ENCODE data around the gene XXYLT1. TPM values are rescaled to one million over a fixed set of nuclear protein-coding genes. Genes with fewer than 3 reads are reported as not detected.

Gene XXYLT1, protein sequence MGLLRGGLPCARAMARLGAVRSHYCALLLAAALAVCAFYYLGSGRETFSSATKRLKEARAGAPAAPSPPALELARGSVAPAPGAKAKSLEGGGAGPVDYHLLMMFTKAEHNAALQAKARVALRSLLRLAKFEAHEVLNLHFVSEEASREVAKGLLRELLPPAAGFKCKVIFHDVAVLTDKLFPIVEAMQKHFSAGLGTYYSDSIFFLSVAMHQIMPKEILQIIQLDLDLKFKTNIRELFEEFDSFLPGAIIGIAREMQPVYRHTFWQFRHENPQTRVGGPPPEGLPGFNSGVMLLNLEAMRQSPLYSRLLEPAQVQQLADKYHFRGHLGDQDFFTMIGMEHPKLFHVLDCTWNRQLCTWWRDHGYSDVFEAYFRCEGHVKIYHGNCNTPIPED
- 10 to 100 TPM; 10.0 to 10.7 (median 10.2) TPM for total RNA-seq
- long read RNA-seq, donor 1, transcript XXYLT1-201 (4 exons, 2,727 nt): major isoform, 16 of 26 reads
- long read RNA-seq, donor 1, partial matches to known transcripts: 1 of 26 reads
- long read RNA-seq, donor 1, other reads (novel, unspliced or antisense): 6 of 26 reads
- long read RNA-seq, donor 2, transcript XXYLT1-201 (4 exons, 2,727 nt): major isoform, 5 of 5 reads
- long read RNA-seq, donor 2, partial matches to known transcripts: 0 of 5 reads
- long read RNA-seq, donor 2, other reads (novel, unspliced or antisense): 0 of 5 reads

DNA sequence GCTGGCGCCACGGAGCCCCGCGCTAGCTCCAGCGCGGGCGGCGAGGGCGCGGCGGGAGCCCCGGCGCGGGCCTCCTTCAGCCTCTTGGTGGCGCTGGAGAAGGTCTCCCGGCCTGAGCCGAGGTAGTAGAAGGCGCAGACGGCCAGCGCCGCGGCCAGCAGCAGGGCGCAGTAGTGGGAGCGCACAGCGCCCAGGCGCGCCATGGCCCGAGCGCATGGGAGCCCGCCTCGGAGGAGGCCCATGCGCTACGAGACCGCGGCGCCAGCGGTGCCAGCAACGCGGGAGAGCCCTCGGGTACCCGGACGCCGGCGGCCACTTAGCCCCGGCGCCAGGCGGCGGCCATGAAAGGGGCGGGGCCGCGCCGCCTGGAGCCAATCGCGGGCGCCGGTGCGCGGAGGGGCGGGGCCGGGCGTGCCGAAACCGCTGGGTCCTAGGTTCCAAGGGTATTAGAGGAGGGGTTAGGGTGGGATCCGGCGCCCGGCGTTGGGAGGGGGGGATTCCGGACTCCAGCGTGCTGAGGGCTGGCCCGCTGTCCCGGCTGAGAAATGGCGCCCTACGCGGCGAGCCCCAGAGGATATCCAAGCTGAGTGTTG lies at the start of gene XXYLT1:
TSS of gene XXYLT1 (minus strand) at position 343 of the 593 bp plus-strand sequence. CDS start at position 242, 101 bp downstream.
- Histone ChIP-seq H3K4me1 (ENCODE audit: low read depth) (peaks cover 27% of the 10 kb centered on the region), H3K9me3 (no peaks in the 10 kb centered on the region), H3K36me3 (ENCODE audit: low read depth) (no peaks in the 10 kb centered on the region), H3K4me3 (peak within 1 kb of the TSS; percentile 61)
- intact Hi-C loops (cut with DNase I, micrococcal nuclease): loop anchor here (5.0 to 10.0 kb wide), 2 partner anchors 251 to 254 kb away; no protein-coding TSS in a partner anchor
- peak; percentile 93 to 95 (median 94) for DNase-seq
- ATAC-seq: peak; percentile 94
- TF ChIP-seq, protein P1, sequence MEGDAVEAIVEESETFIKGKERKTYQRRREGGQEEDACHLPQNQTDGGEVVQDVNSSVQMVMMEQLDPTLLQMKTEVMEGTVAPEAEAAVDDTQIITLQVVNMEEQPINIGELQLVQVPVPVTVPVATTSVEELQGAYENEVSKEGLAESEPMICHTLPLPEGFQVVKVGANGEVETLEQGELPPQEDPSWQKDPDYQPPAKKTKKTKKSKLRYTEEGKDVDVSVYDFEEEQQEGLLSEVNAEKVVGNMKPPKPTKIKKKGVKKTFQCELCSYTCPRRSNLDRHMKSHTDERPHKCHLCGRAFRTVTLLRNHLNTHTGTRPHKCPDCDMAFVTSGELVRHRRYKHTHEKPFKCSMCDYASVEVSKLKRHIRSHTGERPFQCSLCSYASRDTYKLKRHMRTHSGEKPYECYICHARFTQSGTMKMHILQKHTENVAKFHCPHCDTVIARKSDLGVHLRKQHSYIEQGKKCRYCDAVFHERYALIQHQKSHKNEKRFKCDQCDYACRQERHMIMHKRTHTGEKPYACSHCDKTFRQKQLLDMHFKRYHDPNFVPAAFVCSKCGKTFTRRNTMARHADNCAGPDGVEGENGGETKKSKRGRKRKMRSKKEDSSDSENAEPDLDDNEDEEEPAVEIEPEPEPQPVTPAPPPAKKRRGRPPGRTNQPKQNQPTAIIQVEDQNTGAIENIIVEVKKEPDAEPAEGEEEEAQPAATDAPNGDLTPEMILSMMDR (IDR thresholded peaks at IDR 0.05): peak; percentile 67

DNA sequence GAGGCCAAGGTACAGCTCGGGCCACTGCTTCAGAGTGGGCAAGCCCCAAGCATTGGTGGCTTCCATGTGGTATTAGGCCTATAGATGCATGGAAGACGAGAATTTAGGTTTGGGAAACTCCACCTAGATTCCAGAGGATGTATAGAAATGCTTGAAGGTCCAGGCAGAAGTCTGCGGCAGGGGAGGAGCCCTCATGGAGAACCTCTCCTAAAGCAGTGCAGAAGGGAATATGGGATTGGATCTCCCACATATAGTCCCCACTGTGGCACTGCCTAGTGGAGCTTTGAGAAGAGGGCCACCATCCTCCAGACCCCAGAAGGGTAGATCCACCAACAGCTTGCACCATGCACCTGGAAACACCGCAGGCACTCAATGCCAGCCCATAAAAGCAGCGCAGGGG lies 48.1 kb upstream of the XXYLT1 start:
- Histone ChIP-seq H3K4me3 (no peak overlapping the region), H3K9me3 (peaks cover 6% of the 10 kb centered on the region), H3K36me3 (ENCODE audit: low read depth) (no peaks in the 10 kb centered on the region), H3K4me1 (ENCODE audit: low read depth) (no peaks in the 10 kb centered on the region)
- TF ChIP-seq, protein P1 (IDR thresholded peaks at IDR 0.05): no peak
- intact Hi-C loops (cut with DNase I, micrococcal nuclease): no loop called here
- no peak for DNase-seq
- ATAC-seq: no peak

DNA sequence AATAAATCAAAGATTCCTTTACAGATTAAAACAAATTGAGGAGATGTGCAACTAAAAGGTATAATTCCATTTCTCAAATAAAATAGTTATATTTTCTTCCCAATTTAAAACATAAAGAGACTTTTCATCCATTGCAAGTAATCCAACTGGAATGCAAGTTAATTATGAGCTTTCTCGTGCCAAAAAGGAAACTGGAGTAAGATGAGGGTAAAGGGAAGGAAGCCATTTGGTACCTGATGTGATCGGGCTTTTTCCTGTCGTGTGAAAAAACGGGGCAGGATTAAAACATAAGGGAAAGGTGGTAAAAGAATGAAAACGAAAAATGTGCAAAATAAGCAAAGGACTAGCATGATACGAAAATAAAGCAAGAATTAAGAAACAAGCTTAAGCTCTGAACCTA lies 41.8 kb upstream of the XXYLT1 start:
- H3K9me3 ChIP-seq: no peaks in the 10 kb centered on the region
- TF ChIP-seq, protein P1 (IDR thresholded peaks at IDR 0.05): no peak
- H3K4me1 ChIP-seq (ENCODE audit: low read depth): no peaks in the 10 kb centered on the region

DNA sequence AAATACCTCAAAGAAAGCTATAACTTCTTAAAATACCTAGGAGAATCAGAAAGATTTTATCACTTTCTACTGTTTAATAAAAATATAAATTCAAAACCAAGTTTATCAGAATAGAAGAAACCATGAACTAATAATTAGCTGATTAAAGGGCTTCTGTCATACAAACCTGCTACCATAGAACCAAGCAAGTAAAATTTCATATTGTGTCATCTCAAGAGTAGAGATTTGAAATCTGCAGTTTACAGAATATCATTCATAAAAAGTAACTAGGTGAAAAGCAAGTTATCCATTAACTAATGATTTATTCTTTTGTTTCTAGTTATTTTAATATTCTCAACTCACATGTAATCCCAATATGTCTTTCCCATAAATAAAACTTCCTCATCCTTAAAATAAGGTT lies 36.8 kb upstream of the XXYLT1 start:
- no peak overlapping the region for H3K4me3 ChIP-seq
- ATAC-seq: no peak
- TF ChIP-seq, protein P1 (IDR thresholded peaks at IDR 0.05): no peak
- H3K9me3 ChIP-seq: no peaks in the 10 kb centered on the region
- H3K36me3 ChIP-seq (ENCODE audit: low read depth): no peaks in the 10 kb centered on the region
- DNase-seq: no peak
- intact Hi-C loops (cut with DNase I, micrococcal nuclease): no loop called here
- no peaks in the 10 kb centered on the region for H3K4me1 ChIP-seq (ENCODE audit: low read depth)

More for the DNA sequence above, 41.8 kb upstream of the XXYLT1 start:
- Histone ChIP-seq H3K4me3 (no peak overlapping the region), H3K36me3 (ENCODE audit: low read depth) (no peaks in the 10 kb centered on the region)
- DNase-seq (no peak), ATAC-seq (no peak)
- intact Hi-C loops (cut with DNase I, micrococcal nuclease): no loop called here

DNA sequence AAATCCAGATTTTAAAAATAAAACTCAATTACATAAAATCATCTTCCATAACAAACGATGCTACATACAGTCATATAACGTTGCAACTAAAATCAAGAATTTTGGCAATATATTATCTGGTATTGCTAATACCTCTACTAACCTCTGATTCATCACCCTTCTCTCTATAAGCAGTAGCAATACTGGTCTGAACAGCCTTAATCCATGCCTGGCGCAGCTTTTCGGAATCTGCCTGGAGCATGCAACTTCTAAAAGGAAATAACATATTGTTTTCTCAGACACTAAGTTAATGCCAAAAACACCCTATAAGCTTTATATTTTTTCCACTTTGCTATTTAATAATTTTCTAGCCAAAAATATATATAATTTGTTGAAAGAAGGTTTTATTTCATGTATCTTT lies 35.4 kb upstream of the XXYLT1 start:
- H3K4me1 ChIP-seq (ENCODE audit: low read depth): no peaks in the 10 kb centered on the region
- intact Hi-C loops (cut with DNase I, micrococcal nuclease): no loop called here
- ATAC-seq (no peak), DNase-seq (no peak)
- TF ChIP-seq, protein P1 (IDR thresholded peaks at IDR 0.05): no peak
- H3K4me3 ChIP-seq: no peak overlapping the region
- no peaks in the 10 kb centered on the region for H3K9me3 ChIP-seq
- H3K36me3 ChIP-seq (ENCODE audit: low read depth): peaks cover 4% of the 10 kb centered on the region
